ENCODE data around the gene TMEM245. TPM values are rescaled to one million over a fixed set of nuclear protein-coding genes. Genes with fewer than 3 reads are reported as not detected.
"Not testable (repeated sequence)": the region's sequence is repeated elsewhere in the genome, so short reads cannot be mapped to it uniquely, and the experiment has no call there.

Gene TMEM245
- total RNA-seq, 1 donor from 2014 or later: 67.3 TPM

GRCh38 chr9:109072821-109073435, 46.8 kb downstream of the TMEM245 start:
- DNase-seq (ENCODE audit: low spot score in 2 of 2) (no peak), FAIRE-seq (no peak)

GRCh38 chr9:109072133-109072692, 47.5 kb downstream of the TMEM245 start:
- FAIRE-seq: no peak
- no peak for DNase-seq (ENCODE audit: low spot score in 2 of 2)

GRCh38 chr9:109068764-109069163, 51.0 kb downstream of the TMEM245 start:
- DNase-seq (ENCODE audit: low spot score in 2 of 2) (no peak), FAIRE-seq (no peak)

- DNase-seq (ENCODE audit: low spot score in 2 of 2): no peak
- FAIRE-seq: no peak
Observed at GRCh38 chr9:109064963-109065702, 54.6 kb downstream of the TMEM245 start.

GRCh38 chr9:109063760-109064159, 56.0 kb downstream of the TMEM245 start:
- DNase-seq (ENCODE audit: low spot score in 2 of 2): no peak
- no peak for FAIRE-seq

GRCh38 chr9:109062543-109062942, 57.2 kb downstream of the TMEM245 start:
- no peak for DNase-seq (ENCODE audit: low spot score in 2 of 2)
- FAIRE-seq: no peak

- DNase-seq (ENCODE audit: low spot score in 2 of 2) (no peak), FAIRE-seq (no peak)
Observed at GRCh38 chr9:109060191-109060590, 59.6 kb downstream of the TMEM245 start.

- not testable (repeated sequence) for FAIRE-seq; DNase-seq (ENCODE audit: low spot score in 2 of 2)
Observed at GRCh38 chr9:109053121-109053520, 66.6 kb downstream of the TMEM245 start.

- no peak for DNase-seq (ENCODE audit: low spot score in 2 of 2)
- FAIRE-seq: no peak
Observed at GRCh38 chr9:109052416-109052815, 67.3 kb downstream of the TMEM245 start.

GRCh38 chr9:109051733-109052132, 68.0 kb downstream of the TMEM245 start:
- DNase-seq (ENCODE audit: low spot score in 2 of 2) (no peak), FAIRE-seq (no peak)

GRCh38 chr9:109050444-109050843, 69.3 kb downstream of the TMEM245 start:
- DNase-seq (ENCODE audit: low spot score in 2 of 2): no peak
- FAIRE-seq: no peak

GRCh38 chr9:109048822-109049221, 70.9 kb downstream of the TMEM245 start:
- FAIRE-seq (no peak), DNase-seq (ENCODE audit: low spot score in 2 of 2) (no peak)

GRCh38 chr9:109047259-109047658, 72.5 kb downstream of the TMEM245 start:
- DNase-seq (ENCODE audit: low spot score in 2 of 2) (no peak), FAIRE-seq (no peak)

GRCh38 chr9:109046346-109046745, 73.4 kb downstream of the TMEM245 start:
- FAIRE-seq: no peak
- no peak for DNase-seq (ENCODE audit: low spot score in 2 of 2)

GRCh38 chr9:109043578-109043977, 76.2 kb downstream of the TMEM245 start:
- FAIRE-seq: no peak
- no peak for DNase-seq (ENCODE audit: low spot score in 2 of 2)

GRCh38 chr9:109040571-109040970, 79.2 kb downstream of the TMEM245 start:
- no peak for DNase-seq (ENCODE audit: low spot score in 2 of 2)
- FAIRE-seq: no peak

GRCh38 chr9:109039539-109039938, 80.2 kb downstream of the TMEM245 start:
- DNase-seq (ENCODE audit: low spot score in 2 of 2): no peak
- no peak for FAIRE-seq

- no peak for FAIRE-seq
Observed at GRCh38 chr9:109037946-109038715, 81.6 kb downstream of the TMEM245 start.

GRCh38 chr9:109036744-109037680, 82.7 kb downstream of the TMEM245 start:
- no peak for FAIRE-seq
- DNase-seq (ENCODE audit: low spot score in 2 of 2): no peak

More at GRCh38 chr9:109037946-109038715, 81.6 kb downstream of the TMEM245 start:
- DNase-seq (ENCODE audit: low spot score in 2 of 2): no peak
